GM19468 (cell line): Measurements from ENCODE around the gene ROPN1L.

ENCODE experiments used
- ATAC-seq: cut with Tn5 transposase; IDR thresholded peaks from one replicate; pipeline ENCODE4 v1.9.1; 2021; ENCODE audit warnings: mild to moderate bottlenecking, moderate library complexity, moderate number of reproducible peaks; ENCODE audit not compliant: unreplicated experiment; ENCODE audit errors: extremely low read depth

The ROPN1L gene

GRCh38 chr5:10455277-10455670 lies 13.6 kb downstream of the ROPN1L start:
- ATAC-seq = no peak

DNA sequence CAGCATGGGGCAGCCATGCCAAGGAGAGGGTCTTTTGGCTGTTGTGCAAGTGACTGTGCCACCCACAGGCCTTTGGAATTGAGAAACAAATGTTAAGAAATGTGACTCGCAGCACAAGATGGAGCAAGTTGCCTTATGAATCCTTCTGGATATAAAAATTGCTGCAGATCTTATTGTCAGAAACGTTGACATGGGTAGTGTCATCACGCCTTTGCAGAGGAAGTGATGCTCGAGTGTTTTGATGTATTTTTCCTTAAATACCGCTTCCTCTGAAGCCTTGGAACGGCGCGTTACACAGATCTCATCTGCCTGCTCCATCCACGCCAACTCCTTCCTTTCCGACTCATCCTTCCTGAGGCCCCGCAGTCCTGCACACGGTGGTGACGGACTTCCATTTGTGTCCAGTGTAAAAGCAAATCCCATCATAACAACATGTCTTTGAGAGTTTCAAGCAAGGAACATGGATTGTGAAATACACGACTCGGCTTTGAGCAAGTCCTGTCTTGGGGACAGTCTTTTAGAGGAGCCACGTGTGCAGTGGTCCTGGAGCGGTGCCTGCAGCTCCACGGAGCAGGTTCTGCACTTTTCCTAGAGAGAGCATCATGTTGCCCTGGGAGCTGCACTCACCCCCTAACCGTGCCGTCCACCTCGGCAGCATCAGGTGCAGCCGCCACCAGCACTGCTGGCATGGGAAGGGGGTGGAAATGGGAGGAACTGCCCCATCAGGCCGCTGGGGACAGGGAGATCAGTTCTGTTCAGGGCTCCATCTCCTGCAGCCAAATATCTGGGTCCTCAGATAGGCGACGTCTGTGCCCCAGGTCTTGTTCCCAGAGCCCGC lies 15.1 kb downstream of the ROPN1L start:
- no peak for ATAC-seq

- no peak for ATAC-seq
Measured at GRCh38 chr5:10457682-10458574, 16.2 kb downstream of the ROPN1L start.

DNA sequence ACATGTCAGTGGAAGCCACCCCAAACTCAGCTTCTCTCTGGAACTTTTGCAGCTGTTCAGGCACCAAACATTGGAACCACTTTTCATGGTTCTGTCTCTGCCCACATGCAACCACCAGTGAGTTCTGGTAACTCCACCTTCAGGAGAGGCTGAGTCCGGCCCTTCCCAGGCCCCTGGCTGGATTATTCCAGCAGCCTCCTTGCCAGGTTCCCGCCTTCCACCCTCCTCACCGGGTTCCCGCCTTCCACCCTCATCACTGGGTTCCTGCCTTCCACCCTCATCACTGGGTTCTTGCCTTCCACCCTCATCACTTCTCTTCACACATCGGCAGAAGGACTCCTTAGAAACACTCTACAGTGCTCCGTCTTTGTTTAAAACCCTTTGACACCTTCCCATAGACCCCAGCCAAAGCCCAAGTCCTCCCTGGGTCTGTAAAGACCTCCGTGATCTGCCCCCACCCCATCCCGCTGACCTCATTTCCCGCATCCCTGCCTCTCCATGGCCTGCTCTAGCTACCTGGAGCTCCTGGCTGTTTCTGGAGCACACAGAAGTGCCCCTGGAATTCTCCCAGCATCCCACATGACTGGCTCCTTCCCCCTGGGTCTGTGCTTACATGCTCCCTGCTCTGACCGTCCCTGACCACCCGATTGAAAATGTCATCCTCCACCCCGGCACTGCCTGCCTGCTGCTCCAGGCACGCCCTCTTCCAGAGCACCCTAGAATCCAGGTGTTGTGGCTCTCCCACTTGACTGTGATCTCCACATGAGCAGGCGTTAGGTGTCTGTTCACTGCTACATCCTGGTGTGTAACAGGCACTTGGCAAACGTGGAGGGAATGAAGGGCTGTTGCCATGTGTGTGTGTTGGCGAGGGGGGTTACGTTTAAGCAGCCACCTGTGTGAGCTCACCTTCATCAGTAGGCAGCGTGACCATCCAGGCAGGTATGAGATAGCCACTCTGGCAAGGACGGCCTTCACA lies 17.7 kb downstream of the ROPN1L start:
- ATAC-seq = no peak

- ATAC-seq = no peak
Measured at GRCh38 chr5:10460252-10460906, 18.7 kb downstream of the ROPN1L start.

DNA sequence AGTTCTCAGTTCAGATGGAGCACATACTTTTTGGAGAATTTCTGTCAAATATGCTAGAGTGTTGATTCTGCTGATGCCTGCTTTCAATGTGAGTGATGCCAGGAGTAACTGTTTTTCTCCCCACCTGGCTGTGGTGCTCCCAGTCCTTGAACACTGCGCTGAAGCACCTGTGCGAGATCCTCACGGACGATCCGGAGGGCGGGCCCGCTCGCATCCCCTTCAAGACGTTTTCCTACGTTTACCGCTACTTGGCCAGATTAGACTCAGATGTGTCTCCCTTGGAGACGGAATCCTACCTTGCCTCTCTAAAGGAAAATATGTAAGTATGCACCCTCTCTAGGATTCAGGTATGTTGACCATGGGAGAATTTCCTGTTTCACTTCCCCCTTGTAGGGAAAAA lies 19.4 kb downstream of the ROPN1L start:
- no peak for ATAC-seq

- ATAC-seq = no peak
Measured at GRCh38 chr5:10461904-10462555, 20.4 kb downstream of the ROPN1L start.

GRCh38 chr5:10463566-10463965 lies 21.9 kb downstream of the ROPN1L start:
- ATAC-seq = no peak

DNA sequence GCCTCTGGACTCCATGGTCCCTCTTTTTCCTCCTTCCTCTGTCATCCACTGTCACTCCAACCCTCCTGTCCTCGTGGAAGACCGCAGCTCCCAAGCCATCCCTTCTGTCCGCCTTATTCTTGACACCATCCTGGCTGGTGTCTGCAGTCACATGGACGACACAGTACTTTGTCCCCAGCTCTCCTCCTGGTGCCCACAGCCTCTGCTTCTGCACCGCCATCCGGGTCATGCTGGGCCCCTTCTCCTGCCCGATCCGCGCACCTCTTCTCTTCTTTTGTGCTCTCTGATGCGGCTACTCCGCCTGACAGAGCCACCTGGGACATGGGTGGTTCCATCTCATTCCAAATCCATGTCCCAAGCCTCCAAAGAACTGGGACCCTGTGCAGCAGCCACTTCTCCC lies 22.5 kb downstream of the ROPN1L start:
- ATAC-seq = no peak

DNA sequence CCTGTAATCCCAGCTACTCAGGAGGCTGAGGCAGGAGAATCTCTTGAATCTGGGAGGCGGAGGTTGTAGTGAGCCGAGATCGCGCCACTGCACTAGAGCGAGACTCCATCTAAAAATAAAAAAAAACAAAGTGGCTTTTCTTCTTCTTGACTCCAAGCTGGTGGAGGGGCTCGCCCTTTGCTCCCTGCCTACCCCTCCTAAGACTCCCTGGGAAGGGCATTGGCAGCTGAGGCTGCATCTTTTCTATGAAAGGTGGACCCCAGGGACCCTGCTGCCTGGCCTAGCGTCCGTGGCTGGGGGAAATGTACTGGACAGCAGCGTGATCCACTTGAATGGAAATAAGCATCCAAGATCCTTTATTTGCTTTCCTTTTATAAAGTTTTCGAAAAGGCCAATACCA lies 24.0 kb downstream of the ROPN1L start:
- no peak for ATAC-seq

- no peak for ATAC-seq
Measured at GRCh38 chr5:10466446-10467073, 24.9 kb downstream of the ROPN1L start.

DNA sequence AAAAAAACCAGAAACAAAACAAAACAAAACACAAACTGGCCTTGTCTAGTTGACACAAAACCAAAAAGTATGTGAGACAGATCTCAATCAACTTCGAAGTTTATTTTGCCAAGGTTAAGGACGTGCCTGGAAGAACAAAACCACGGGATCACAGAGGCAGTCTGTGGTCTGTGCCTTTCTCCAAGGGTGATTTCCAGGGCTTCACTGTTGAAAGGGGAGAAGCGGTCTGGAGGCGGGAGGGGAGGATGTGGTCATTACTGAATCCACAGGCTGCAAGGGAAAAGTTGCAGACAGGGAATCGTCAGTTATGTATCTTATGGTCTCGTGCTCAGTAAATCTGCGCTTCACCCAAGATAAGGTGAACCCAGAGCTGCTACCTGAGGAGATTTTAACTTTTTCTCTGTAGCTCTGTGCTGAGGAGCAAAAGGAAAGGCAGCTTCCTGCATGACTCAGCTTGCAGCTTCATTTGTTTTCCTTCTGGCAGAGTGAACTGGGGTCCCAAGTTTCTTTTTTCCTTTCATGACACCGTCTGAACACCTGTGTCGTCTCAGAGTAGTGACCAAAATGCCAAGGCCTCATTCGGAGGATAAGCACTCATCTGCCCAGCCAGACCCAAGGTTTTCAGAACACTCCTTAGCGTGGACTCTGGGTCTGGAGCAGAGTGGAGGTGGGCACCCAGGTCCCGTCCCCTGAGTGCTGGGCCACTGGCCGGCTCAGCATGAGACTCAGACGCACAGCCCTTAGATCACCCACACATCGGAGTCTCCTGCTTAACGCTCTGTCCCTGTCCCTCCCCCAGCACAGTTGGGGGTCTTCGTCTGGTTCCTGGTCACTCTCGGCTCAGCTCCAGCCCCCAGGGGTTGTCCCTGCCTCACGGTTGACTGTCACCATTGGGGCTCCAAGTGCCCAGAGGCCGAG lies 25.9 kb downstream of the ROPN1L start:
- no peak for ATAC-seq

GRCh38 chr5:10468256-10468655 lies 26.6 kb downstream of the ROPN1L start:
- no peak for ATAC-seq

- ATAC-seq = no peak
Measured at GRCh38 chr5:10469253-10470050, 27.8 kb downstream of the ROPN1L start.

DNA sequence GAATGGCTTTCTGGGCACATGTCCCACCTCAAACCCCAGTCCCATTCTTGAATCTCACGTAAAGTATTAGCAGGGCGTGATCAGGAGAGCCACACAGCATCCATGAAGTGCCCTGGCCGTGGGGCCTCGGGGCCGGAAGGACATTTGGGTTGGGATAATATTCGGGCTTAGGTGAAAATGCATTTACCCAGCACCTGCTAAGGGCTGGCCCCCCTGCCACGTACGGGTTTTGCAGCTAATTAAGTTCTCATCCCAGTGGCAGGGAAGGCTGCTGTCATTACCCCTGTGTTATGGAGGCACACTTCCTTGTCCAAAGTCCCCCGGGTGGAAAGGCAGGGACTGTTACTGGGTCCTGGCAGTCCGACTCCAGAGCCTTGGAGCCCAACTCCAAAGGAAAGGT lies 29.0 kb downstream of the ROPN1L start:
- no peak for ATAC-seq

DNA sequence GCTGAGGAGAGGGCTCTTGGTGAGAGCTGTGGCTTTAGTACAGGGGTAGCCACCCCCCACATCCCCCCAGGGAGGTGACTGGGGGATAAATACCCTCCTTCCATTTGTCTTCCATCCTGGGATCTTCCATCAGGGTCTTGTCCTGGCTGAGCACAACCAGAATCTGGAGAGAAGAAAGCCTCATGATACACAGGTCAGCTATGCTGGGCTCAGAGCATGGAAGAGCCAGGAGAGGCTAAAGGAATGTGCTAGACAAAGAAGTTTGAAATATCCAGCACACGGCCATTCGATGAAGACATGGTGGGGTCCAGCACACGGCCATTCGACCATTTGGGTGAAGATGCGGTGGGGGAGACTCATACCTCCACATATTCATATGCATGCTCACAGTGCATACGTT lies 30.0 kb downstream of the ROPN1L start:
- no peak for ATAC-seq

DNA sequence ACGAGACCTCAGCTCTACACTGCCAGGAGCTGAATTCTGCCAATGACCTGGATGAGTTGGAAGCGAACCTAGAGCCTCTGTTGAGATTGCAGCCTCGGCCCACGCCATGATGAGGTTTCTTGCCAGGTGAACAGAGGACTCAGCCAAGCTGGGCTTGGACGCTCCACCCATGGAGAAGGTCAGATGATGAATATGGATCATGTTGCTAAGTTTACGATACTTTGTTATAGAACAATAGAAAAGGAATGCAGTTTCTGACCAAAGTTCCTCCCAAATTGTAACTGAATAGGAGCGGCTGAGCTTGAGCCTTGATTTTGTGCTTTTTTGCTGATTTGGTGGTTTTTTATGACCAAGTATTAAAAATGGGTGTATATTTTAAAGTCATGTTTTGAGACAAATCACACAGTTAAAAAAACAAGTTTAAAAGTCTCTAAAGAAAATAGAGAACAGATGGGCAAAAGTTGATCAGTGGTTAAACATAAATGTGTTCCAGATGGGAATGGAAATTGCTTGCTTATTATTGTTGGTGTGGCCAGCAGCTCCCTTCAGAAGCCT lies 32.9 kb downstream of the ROPN1L start:
- no peak for ATAC-seq
